ENCODE results near the gene DAAM2.

DNA sequence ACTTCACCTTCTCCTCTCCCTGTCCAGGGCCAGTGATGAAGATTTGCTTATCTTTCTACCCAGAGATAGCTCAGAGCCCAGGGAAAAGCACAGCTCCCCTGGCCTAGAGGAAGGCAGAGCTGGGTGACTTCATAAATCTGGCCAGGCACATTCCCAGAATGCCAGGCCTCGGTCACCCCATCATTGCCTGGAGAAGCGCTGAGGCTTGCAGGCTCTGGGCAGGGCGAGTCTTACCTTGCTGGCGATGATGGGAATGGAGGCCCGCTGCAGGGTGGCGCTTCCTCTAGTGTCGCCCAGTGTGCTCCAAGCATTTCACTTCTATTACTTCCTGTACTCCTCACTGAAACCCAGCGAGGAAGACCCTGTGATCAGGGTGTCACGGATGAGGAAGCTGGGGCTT is 60.1 kb downstream of the DAAM2 start:
- TF ChIP-seq GATA2 (IDR thresholded peaks at IDR 0.05; ENCODE audit: low read depth, low read length) (no peak), GATA3 (IDR thresholded peaks at IDR 0.05; ENCODE audit: low read depth, low read length) (no peak)

All from SH-SY5Y (cell line).